Sigmoid colon (tissue), 7 donors: Measurements from ENCODE around the gene ATP1B1. TPM values are rescaled to one million over a fixed set of nuclear protein-coding genes. Genes with fewer than 3 reads are reported as not detected.
"Not testable (repeated sequence)": the region's sequence is repeated elsewhere in the genome, so short reads cannot be mapped to it uniquely, and the experiment has no call there.

Source experiments
- DNase-seq: peaks from one replicate; pipeline ENCODE4 v3.0.0-alpha.2; 2019
- H3K27ac ChIP-seq, 4 donors: fragments of 200-600 bp; sonication (generic); one replicate each; pipeline ENCODE4 v1.5.1; 2016 to 2019; ENCODE audit warnings: mild to moderate bottlenecking in 1 of 4
- H3K27me3 ChIP-seq, 3 donors: fragments of 200-600 bp; sonication (generic); one replicate each; pipeline ENCODE4 v1.5.1; 2019; ENCODE audit warnings: mild to moderate bottlenecking in 1 of 3
- H3K36me3 ChIP-seq, 4 donors: fragments of 200-600 bp; sonication (generic); one replicate each; pipeline ENCODE4 v1.5.1; 2016 to 2019
- H3K4me1 ChIP-seq, 4 donors: fragments of 200-600 bp; sonication (generic); one replicate each; pipeline ENCODE4 v1.5.1; 2017 to 2019
- H3K4me3 ChIP-seq, 4 donors: fragments of 200-600 bp; sonication (generic); one replicate each; pipeline ENCODE4 v1.5.1; 2017 to 2019; ENCODE audit warnings: mild to moderate bottlenecking in 2 of 4, moderate library complexity in 1 of 4
- H3K9me3 ChIP-seq, 4 donors: fragments of 200-600 bp in 3 of 4; sonication (generic) in 3 of 4; one replicate each; pipeline versions ENCODE4 v1.5.1 to v1.6.1; 2013 to 2019
- CTCF ChIP-seq, 4 experiments: fragments of 450-650 bp in 3 of 4; fragments of 200-600 bp in 1 of 4; IDR thresholded peaks; one replicate each; pipeline ENCODE4 v1.5.1; 2016 to 2019; ENCODE audit warnings: antibody characterized with exemption in 4 of 4, mild to moderate bottlenecking in 3 of 4, moderate library complexity in 2 of 4
- EP300 ChIP-seq, 4 donors: sonication (generic); formaldehyde crosslinking; IDR thresholded peaks; one replicate each; pipeline ENCODE4 v1.6.1; 2017; ENCODE audit warnings: antibody characterized with exemption in 4 of 4
- POLR2A ChIP-seq, 2 donors: fragments of 450-650 bp; IDR thresholded peaks; one replicate each; pipeline ENCODE4 v1.6.1; 2016; ENCODE audit warnings: antibody characterized with exemption in 2 of 2, mild to moderate bottlenecking in 2 of 2, moderate library complexity in 2 of 2
- POLR2AphosphoS5 ChIP-seq, 4 donors: sonication (generic); formaldehyde crosslinking; IDR thresholded peaks; one replicate each; pipeline ENCODE4 v1.6.1; 2017; ENCODE audit warnings: antibody characterized with exemption in 4 of 4
- WGBS, 2 donors: extraction: QIAGEN DNeasy Blood & Tissue Kit; methylation state at CpG; one replicate each; pipeline ENCODE4 v1.1.7; 2013; 5-methylcytosine and 5-hydroxymethylcytosine counted together
- intact Hi-C: fragments of 100-400 bp; cut with DNase I; formaldehyde crosslinking; loops from one replicate; pipeline ENCODE4 v1.15.1; 2023
- polyA plus RNA-seq, 3 donors: library from polyadenylated mRNA; stranded (reverse); fragments of 200-250 nt; gene quantifications; one replicate each; pipeline ENCODE4 v1.2.3, GENCODE V29; 2013
- total RNA-seq, 4 donors: library from RNA; depleted of rRNA; stranded (reverse); fragments of >200 nt; gene quantifications; one replicate each; pipeline ENCODE4 v1.1.0, GENCODE V29; 2016
- donor health status: healthy with polysubstance abuse.
- donor health status: Bipolar disorder and iron deficiency.
- donor health status: healthy.

Gene ATP1B1
- total and polyA plus RNA-seq, 7 donors: 54.7 to 259 (median 102) TPM

GRCh38 chr1:169121146-169121923, 14.8 kb downstream of the ATP1B1 start:
- Histone ChIP-seq H3K4me3 (no peak overlapping the region), H3K27me3 (no peaks in the 10 kb centered on the region), H3K4me1 (peaks cover 0 to 54% (median 46%) of the 10 kb centered on the region in 4 donors), H3K9me3 (no peaks in the 10 kb centered on the region), H3K36me3 (peaks cover 0 to 40% (median 14%) of the 10 kb centered on the region in 4 donors), H3K27ac (peak overlapping the region in 3 of 4 donors; percentile 3 to 97 (median 25))
- DNase-seq: no peak
- intact Hi-C loops: no loop called here
- 59 to 81% methylated on average over 6 of the region's 6 CpGs for WGBS, 2 donors
- TF ChIP-seq CTCF (IDR thresholded peaks at IDR 0.05) (no peak), POLR2AphosphoS5 (IDR thresholded peaks at IDR 0.05) (no peak), POLR2A (IDR thresholded peaks at IDR 0.05) (no peak), EP300 (IDR thresholded peaks at IDR 0.05) (no peak)

GRCh38 chr1:169122976-169123375, 16.5 kb downstream of the ATP1B1 start:
- Histone ChIP-seq H3K27me3 (no peaks in the 10 kb centered on the region), H3K36me3 (peaks cover 2 to 56% (median 20%) of the 10 kb centered on the region in 4 donors), H3K27ac (peak overlapping the region in 1 of 4 donors; percentile 13), H3K4me1 (peaks cover 0 to 38% (median 30%) of the 10 kb centered on the region in 4 donors), H3K9me3 (no peaks in the 10 kb centered on the region), H3K4me3 (no peak overlapping the region)
- DNase-seq: no peak
- TF ChIP-seq CTCF (IDR thresholded peaks at IDR 0.05): no peak
- no peak for TF ChIP-seq POLR2AphosphoS5 (IDR thresholded peaks at IDR 0.05)
- TF ChIP-seq POLR2A (IDR thresholded peaks at IDR 0.05): no peak
- TF ChIP-seq EP300 (IDR thresholded peaks at IDR 0.05): no peak
- 27 to 64% methylated on average over 6 of the region's 6 CpGs for WGBS, 2 donors
- intact Hi-C loops: no loop called here

GRCh38 chr1:169124459-169124858, 18.0 kb downstream of the ATP1B1 start:
- Histone ChIP-seq H3K9me3 (no peaks in the 10 kb centered on the region), H3K36me3 (peaks cover 5 to 64% (median 29%) of the 10 kb centered on the region in 4 donors), H3K27ac (no peak overlapping the region), H3K4me1 (peaks cover 0 to 30% (median 25%) of the 10 kb centered on the region in 4 donors), H3K27me3 (no peaks in the 10 kb centered on the region), H3K4me3 (no peak overlapping the region)
- intact Hi-C loops: no loop called here
- 26 to 68% methylated on average over 2 of the region's 2 CpGs for WGBS, 2 donors
- DNase-seq: no peak
- TF ChIP-seq POLR2A (IDR thresholded peaks at IDR 0.05): no peak
- TF ChIP-seq POLR2AphosphoS5 (IDR thresholded peaks at IDR 0.05): no peak
- TF ChIP-seq CTCF (IDR thresholded peaks at IDR 0.05): no peak
- no peak for TF ChIP-seq EP300 (IDR thresholded peaks at IDR 0.05)

- H3K27ac ChIP-seq, intact Hi-C loops, H3K9me3 ChIP-seq, H3K4me3 ChIP-seq, DNase-seq, H3K27me3 ChIP-seq: not testable (repeated sequence)
- Histone ChIP-seq H3K4me1 (peaks cover 0 to 24% (median 17%) of the 10 kb centered on the region in 4 donors), H3K36me3 (peaks cover 5 to 73% (median 32%) of the 10 kb centered on the region in 4 donors)
- 69 to 86% methylated on average over 6 of the region's 6 CpGs for WGBS, 2 donors
These were observed 19.1 kb downstream of the ATP1B1 start for GRCh38 chr1:169125597-169125996.

GRCh38 chr1:169126335-169126734, 19.8 kb downstream of the ATP1B1 start:
- 83 to 92% methylated on average over 3 of the region's 3 CpGs for WGBS, 2 donors
- no peak for TF ChIP-seq POLR2A (IDR thresholded peaks at IDR 0.05)
- TF ChIP-seq EP300 (IDR thresholded peaks at IDR 0.05): no peak
- no peak for TF ChIP-seq CTCF (IDR thresholded peaks at IDR 0.05)
- no peak for TF ChIP-seq POLR2AphosphoS5 (IDR thresholded peaks at IDR 0.05)
- Histone ChIP-seq H3K9me3 (no peaks in the 10 kb centered on the region), H3K4me3 (no peak overlapping the region), H3K27ac (no peak overlapping the region), H3K36me3 (peaks cover 5 to 77% (median 36%) of the 10 kb centered on the region in 4 donors), H3K4me1 (peaks cover 0 to 23% (median 16%) of the 10 kb centered on the region in 4 donors), H3K27me3 (no peaks in the 10 kb centered on the region)
- DNase-seq: no peak
- intact Hi-C loops: no loop called here
